Measurements from ENCODE around the gene DEPDC1B.

DNA sequence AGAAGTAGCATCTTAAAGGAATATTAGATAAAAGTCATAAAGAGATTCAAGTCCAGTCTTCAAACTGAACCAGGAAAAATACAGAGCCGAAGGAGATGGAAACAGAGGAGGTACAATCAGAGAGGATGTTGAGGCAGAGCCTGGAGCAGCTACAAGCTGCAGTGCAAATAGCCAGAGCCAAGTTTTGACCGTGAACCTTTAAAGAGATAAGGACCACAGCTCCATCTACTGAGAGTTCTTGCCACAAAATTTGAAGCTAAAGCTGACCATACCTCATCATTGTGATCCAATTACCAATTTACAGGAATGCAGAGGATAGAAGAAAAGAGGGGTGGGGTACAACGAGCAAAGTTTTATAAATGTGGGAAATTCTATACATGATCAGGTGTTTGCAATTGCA lies 10.4 kb upstream of the DEPDC1B start:
- TF ChIP-seq, protein P1, sequence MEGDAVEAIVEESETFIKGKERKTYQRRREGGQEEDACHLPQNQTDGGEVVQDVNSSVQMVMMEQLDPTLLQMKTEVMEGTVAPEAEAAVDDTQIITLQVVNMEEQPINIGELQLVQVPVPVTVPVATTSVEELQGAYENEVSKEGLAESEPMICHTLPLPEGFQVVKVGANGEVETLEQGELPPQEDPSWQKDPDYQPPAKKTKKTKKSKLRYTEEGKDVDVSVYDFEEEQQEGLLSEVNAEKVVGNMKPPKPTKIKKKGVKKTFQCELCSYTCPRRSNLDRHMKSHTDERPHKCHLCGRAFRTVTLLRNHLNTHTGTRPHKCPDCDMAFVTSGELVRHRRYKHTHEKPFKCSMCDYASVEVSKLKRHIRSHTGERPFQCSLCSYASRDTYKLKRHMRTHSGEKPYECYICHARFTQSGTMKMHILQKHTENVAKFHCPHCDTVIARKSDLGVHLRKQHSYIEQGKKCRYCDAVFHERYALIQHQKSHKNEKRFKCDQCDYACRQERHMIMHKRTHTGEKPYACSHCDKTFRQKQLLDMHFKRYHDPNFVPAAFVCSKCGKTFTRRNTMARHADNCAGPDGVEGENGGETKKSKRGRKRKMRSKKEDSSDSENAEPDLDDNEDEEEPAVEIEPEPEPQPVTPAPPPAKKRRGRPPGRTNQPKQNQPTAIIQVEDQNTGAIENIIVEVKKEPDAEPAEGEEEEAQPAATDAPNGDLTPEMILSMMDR (conservative IDR thresholded peaks at IDR 0.05): no peak
- TF ChIP-seq EZH2 (IDR thresholded peaks at IDR 0.05; ENCODE audit: low read depth): no peak
